HFFc6 (cell line): ENCODE results near the gene ACADS. TPM values are rescaled to one million over a fixed set of nuclear protein-coding genes. Genes with fewer than 3 reads are reported as not detected.

ENCODE experiments used
- DNase-seq: peaks from one replicate; pipeline ENCODE4 v3.0.0-alpha.2; 2018
- H3K27ac Mint-ChIP-seq: 2 replicates; pipeline ENCODE4 v1.8.0; 2020; ENCODE audit warnings: mild to moderate bottlenecking, mixed read lengths
- H3K27me3 Mint-ChIP-seq: 2 replicates; pipeline ENCODE4 v1.8.0; 2021; ENCODE audit warnings: mild to moderate bottlenecking, moderate library complexity, mixed read lengths; ENCODE audit not compliant: insufficient read depth
- H3K36me3 Mint-ChIP-seq: 2 replicates; pipeline ENCODE4 v1.8.0; 2021; ENCODE audit warnings: low read depth, mixed read lengths
- H3K4me1 Mint-ChIP-seq: 2 replicates; pipeline ENCODE4 v1.8.0; 2020; ENCODE audit warnings: low read depth, mixed read lengths
- H3K4me3 Mint-ChIP-seq: 2 replicates; pipeline ENCODE4 v1.8.0; 2020; ENCODE audit warnings: mild to moderate bottlenecking, moderate library complexity, mixed read lengths
- H3K9me3 Mint-ChIP-seq: 2 replicates; pipeline ENCODE4 v1.8.0; 2020; ENCODE audit warnings: mild to moderate bottlenecking, mixed read lengths
- total RNA-seq, 6 experiments: library from RNA; stranded (reverse); fragmentation: NEBNext Ultra II Directional; extraction: Animal tissue kit (Norgen Biotek cat#: 25700); gene quantifications; 2 replicates in 1 of 6; 3 replicates in 5 of 6; pipeline ENCODE4 v1.2.3, GENCODE V29; 2021
- TF ChIP-seq, protein P1 (sequence below): fragments of 200-600 bp; sonication (generic); IDR thresholded peaks from 2 replicates; pipeline ENCODE4 v1.5.0; 2021; ENCODE audit warnings: antibody characterized with exemption, mild to moderate bottlenecking

Gene ACADS
- total RNA-seq, 6 experiments from 2014 or later: 0.99 to 2.4 (median 2.0) TPM

DNA sequence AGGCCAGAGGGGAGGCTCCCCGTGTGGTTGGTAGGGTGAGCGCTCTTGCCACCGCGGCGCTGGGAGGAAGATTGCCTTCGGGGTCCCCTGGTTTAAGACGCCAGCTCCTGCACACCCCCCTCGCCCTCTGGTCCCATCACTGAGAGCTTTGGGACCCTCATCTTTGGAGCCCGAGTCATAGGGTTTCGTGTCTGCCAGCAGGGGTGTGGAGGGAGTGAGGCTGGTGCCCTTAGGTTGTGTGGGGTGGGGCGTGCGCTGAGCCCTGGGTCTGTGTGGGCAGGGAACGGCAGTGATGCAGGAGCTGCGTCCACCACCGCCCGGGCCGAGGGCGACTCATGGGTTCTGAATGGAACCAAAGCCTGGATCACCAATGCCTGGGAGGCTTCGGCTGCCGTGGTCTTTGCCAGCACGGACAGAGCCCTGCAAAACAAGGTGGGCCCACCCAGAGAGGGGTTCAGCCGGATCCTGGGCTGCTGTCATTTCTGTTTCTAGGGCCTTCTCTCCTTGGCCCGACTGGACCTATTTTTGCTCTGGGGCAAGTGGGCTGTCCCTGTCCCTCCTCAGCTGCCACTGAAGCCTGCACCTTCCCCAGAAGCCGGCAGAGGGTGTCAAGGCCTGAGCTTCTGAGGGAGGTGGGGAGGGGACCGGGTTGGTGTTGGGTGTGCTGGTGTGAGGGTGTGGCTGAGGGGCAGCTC, 12.1 kb downstream of the ACADS start:
- H3K4me1 Mint-ChIP-seq: no peaks in the 10 kb centered on the region
- DNase-seq: no peak
- H3K27ac Mint-ChIP-seq: no peak overlapping the region
- no peaks in the 10 kb centered on the region for H3K36me3 Mint-ChIP-seq
- peaks cover 1% of the 10 kb centered on the region; the same call in 1 of the 2 replicates for H3K27me3 Mint-ChIP-seq
- H3K4me3 Mint-ChIP-seq: no peak overlapping the region
- TF ChIP-seq, protein P1, sequence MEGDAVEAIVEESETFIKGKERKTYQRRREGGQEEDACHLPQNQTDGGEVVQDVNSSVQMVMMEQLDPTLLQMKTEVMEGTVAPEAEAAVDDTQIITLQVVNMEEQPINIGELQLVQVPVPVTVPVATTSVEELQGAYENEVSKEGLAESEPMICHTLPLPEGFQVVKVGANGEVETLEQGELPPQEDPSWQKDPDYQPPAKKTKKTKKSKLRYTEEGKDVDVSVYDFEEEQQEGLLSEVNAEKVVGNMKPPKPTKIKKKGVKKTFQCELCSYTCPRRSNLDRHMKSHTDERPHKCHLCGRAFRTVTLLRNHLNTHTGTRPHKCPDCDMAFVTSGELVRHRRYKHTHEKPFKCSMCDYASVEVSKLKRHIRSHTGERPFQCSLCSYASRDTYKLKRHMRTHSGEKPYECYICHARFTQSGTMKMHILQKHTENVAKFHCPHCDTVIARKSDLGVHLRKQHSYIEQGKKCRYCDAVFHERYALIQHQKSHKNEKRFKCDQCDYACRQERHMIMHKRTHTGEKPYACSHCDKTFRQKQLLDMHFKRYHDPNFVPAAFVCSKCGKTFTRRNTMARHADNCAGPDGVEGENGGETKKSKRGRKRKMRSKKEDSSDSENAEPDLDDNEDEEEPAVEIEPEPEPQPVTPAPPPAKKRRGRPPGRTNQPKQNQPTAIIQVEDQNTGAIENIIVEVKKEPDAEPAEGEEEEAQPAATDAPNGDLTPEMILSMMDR: no peak
- no peaks in the 10 kb centered on the region for H3K9me3 Mint-ChIP-seq

DNA sequence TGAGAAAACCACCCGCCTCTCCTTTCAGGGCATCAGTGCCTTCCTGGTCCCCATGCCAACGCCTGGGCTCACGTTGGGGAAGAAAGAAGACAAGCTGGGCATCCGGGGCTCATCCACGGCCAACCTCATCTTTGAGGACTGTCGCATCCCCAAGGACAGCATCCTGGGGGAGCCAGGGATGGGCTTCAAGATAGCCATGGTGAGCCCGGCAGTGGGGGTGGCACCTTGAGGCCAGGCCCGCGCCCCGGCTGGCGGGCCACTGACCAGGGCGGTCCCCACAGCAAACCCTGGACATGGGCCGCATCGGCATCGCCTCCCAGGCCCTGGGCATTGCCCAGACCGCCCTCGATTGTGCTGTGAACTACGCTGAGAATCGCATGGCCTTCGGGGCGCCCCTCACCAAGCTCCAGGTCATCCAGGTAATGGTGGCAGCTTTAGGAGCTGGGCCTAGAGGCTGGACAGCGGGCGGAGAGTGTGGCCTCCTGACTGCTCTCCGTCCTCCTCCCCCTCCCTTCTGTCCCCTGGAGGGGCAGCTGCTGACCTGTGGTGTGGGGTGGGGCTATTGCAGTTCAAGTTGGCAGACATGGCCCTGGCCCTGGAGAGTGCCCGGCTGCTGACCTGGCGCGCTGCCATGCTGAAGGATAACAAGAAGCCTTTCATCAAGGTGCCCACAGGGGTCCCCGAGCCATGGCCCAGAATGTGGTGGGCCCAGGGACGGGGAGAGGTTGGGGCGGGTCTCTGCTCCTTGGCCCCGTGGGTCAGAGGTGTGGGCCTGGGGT, 12.8 kb downstream of the ACADS start:
- Mint-ChIP-seq H3K4me3 (no peak overlapping the region), H3K27ac (no peak overlapping the region), H3K36me3 (no peaks in the 10 kb centered on the region), H3K27me3 (peaks cover 1% of the 10 kb centered on the region; the same call in 1 of the 2 replicates), H3K9me3 (no peaks in the 10 kb centered on the region), H3K4me1 (no peaks in the 10 kb centered on the region)
- DNase-seq: no peak
- TF ChIP-seq, protein P1: no peak

DNA sequence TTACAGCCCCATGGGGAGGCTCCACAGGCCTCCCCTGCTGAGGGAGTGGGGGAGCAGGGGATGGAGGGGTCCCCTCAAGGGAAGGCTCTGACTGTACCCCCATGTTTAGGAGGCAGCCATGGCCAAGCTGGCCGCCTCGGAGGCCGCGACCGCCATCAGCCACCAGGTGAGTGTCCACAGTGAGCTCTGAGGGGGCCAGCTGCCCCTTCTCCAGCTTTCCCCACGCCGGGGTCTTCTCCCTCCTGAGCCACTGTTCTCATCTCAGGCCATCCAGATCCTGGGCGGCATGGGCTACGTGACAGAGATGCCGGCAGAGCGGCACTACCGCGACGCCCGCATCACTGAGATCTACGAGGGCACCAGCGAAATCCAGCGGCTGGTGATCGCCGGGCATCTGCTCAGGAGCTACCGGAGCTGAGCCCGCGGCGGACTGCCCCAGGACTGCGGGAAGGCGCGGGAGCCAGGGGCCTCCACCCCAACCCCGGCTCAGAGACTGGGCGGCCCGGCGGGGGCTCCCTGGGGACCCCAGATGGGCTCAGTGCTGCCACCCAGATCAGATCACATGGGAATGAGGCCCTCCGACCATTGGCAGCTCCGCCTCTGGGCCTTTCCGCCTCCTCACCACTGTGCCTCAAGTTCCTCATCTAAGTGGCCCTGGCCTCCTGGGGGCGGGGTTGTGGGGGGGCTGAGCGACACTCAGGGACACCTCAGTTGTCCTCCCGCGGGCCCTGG, 13.6 kb downstream of the ACADS start:
- H3K27me3 Mint-ChIP-seq: peaks cover 1% of the 10 kb centered on the region; the same call in 1 of the 2 replicates
- no peak overlapping the region for H3K27ac Mint-ChIP-seq
- H3K9me3 Mint-ChIP-seq: no peaks in the 10 kb centered on the region
- no peaks in the 10 kb centered on the region for H3K4me1 Mint-ChIP-seq
- H3K36me3 Mint-ChIP-seq: no peaks in the 10 kb centered on the region
- no peak overlapping the region for H3K4me3 Mint-ChIP-seq
- DNase-seq: no peak
- TF ChIP-seq, protein P1: no peak

DNA sequence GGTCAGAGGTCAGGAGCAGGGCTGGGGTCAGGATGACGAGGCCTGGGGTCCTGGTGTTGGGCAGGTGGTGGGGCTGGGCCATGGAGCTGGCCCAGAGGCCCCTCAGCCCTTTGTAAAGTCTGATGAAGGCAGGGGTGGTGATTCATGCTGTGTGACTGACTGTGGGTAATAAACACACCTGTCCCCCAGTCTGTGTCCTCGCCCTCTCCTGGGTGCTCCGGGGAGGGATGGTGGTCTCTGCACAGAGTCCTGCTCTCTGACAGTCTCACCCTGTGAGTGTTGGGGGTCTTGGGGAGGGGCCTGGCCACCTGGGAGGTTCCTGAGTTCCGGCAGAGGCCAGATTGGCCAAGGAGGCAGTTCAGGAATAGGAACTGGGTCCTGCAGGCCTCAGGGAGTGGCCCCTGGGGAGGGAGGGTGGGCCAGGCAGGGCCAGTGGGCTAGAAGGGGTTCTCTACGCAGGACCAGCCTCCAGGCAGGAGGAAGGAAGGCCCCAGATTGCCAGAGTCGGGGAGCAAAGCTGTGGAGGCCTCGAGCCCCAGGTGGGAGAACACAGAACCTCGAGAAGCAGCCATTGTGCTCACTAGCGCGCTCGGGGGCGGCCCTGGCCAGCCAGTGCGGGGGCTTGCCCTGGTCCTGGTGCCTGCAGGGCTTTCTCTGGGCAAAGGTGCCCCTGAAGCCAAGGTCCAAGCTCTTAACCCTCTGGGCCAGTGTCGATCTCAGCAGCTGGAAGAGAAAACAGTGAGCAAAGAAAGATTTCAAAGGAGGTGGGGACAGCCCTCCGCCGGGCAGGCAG, 14.4 kb downstream of the ACADS start:
- Mint-ChIP-seq H3K27me3 (peaks cover 1% of the 10 kb centered on the region; the same call in 1 of the 2 replicates), H3K4me1 (no peaks in the 10 kb centered on the region), H3K27ac (no peak overlapping the region), H3K9me3 (no peaks in the 10 kb centered on the region), H3K4me3 (no peak overlapping the region), H3K36me3 (no peaks in the 10 kb centered on the region)
- TF ChIP-seq, protein P1: no peak
- DNase-seq: no peak

DNA sequence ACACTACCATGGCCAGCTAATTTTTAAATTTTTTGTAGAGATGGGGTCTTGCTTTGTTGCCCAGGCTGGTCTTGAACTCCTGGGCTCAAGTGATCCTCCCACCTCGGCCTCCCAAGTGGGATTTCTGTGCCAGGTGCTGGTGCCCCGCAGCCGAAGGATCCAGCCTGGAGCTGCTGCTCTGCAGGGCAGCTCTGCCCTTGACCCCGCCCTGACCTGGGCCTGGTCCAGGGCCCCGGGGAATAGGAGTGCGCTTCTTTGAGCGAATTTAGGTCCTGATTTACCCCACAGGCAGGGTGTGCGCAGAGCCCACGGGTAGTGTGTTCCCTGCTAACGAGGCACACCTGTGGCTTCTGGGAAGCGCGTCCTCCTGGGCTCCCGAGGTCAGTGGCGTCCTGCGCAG, 15.2 kb downstream of the ACADS start:
- H3K36me3 Mint-ChIP-seq: no peaks in the 10 kb centered on the region
- H3K9me3 Mint-ChIP-seq: no peaks in the 10 kb centered on the region
- H3K27me3 Mint-ChIP-seq: peaks cover 1% of the 10 kb centered on the region; the same call in 1 of the 2 replicates
- no peaks in the 10 kb centered on the region for H3K4me1 Mint-ChIP-seq
- no peak overlapping the region for H3K4me3 Mint-ChIP-seq
- TF ChIP-seq, protein P1: no peak
- no peak for DNase-seq
- no peak overlapping the region for H3K27ac Mint-ChIP-seq
